GM19463 (cell line): ENCODE results near the gene KIAA1549.
"Not testable (repeated sequence)": the region's sequence is repeated elsewhere in the genome, so short reads cannot be mapped to it uniquely, and the experiment has no call there.

Source experiments
- ATAC-seq: cut with Tn5 transposase; IDR thresholded peaks from one replicate; pipeline ENCODE4 v1.9.1; 2021; ENCODE audit warnings: mild to moderate bottlenecking, moderate library complexity; ENCODE audit not compliant: unreplicated experiment

The KIAA1549 gene

GRCh38 chr7:138945154-138945553 lies 36.0 kb downstream of the KIAA1549 start:
- no peak for ATAC-seq

GRCh38 chr7:138944592-138944991 lies 36.6 kb downstream of the KIAA1549 start:
- ATAC-seq: no peak

GRCh38 chr7:138943061-138943460 lies 38.1 kb downstream of the KIAA1549 start:
- no peak for ATAC-seq

- ATAC-seq: no peak
Measured at GRCh38 chr7:138941545-138941944, 39.6 kb downstream of the KIAA1549 start.

GRCh38 chr7:138940602-138941001 lies 40.6 kb downstream of the KIAA1549 start:
- ATAC-seq: not testable (repeated sequence)

GRCh38 chr7:138937484-138937883 lies 43.7 kb downstream of the KIAA1549 start:
- no peak for ATAC-seq

GRCh38 chr7:138935465-138936011 lies 45.7 kb downstream of the KIAA1549 start:
- ATAC-seq: no peak

- ATAC-seq: no peak
Measured at GRCh38 chr7:138934861-138935260, 46.3 kb downstream of the KIAA1549 start.

GRCh38 chr7:138934367-138934766 lies 46.8 kb downstream of the KIAA1549 start:
- ATAC-seq: no peak

- ATAC-seq: no peak
Measured at GRCh38 chr7:138932870-138933269, 48.3 kb downstream of the KIAA1549 start.

- ATAC-seq: no peak
Measured at GRCh38 chr7:138932427-138932826, 48.8 kb downstream of the KIAA1549 start.

- no peak for ATAC-seq
Measured at GRCh38 chr7:138929969-138930368, 51.2 kb downstream of the KIAA1549 start.

GRCh38 chr7:138926241-138926612 lies 55.0 kb downstream of the KIAA1549 start:
- peak; percentile 12 for ATAC-seq

- no peak for ATAC-seq
Measured at GRCh38 chr7:138924501-138925225, 56.5 kb downstream of the KIAA1549 start.

- ATAC-seq: no peak
Measured at GRCh38 chr7:138921277-138921676, 59.9 kb downstream of the KIAA1549 start.

GRCh38 chr7:138919911-138920310 lies 61.3 kb downstream of the KIAA1549 start:
- no peak for ATAC-seq

- no peak for ATAC-seq
Measured at GRCh38 chr7:138919216-138919615, 62.0 kb downstream of the KIAA1549 start.

GRCh38 chr7:138918756-138919155 lies 62.4 kb downstream of the KIAA1549 start:
- ATAC-seq: no peak

GRCh38 chr7:138918176-138918575 lies 63.0 kb downstream of the KIAA1549 start:
- ATAC-seq: no peak

GRCh38 chr7:138917771-138918170 lies 63.4 kb downstream of the KIAA1549 start:
- ATAC-seq: no peak

- no peak for ATAC-seq
Measured at GRCh38 chr7:138916731-138917130, 64.5 kb downstream of the KIAA1549 start.

GRCh38 chr7:138916275-138916674 lies 64.9 kb downstream of the KIAA1549 start:
- no peak for ATAC-seq

- ATAC-seq: no peak
Measured at GRCh38 chr7:138913783-138914182, 67.4 kb downstream of the KIAA1549 start.
